HG02943 (cell line): ENCODE measurements around the gene SLC17A4.

ENCODE experiments used
- ATAC-seq: cut with Tn5 transposase; IDR thresholded peaks from one replicate; pipeline ENCODE4 v1.9.1; 2021; ENCODE audit warnings: mild to moderate bottlenecking, low read depth, moderate library complexity; ENCODE audit not compliant: unreplicated experiment

Gene SLC17A4

DNA sequence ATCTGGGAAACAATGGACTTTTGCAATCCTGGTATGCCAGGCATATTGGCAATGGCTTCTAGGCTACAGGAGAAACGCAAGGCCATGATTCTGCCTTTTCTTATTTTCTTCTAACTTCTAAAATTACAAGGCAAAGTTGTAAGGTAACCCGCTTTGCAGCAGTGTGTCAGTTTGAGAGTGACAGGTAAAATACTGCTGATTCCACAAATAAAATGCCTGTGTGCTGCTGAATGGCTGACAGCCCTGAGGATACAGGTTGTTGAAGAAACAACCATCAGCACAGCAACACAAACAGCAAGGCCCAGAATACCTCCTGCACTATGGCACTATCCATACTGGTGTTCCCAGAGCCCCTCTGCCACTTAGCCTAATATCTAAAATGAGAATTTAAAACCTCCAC, 40.2 kb downstream of the SLC17A4 start:
- ATAC-seq, result no peak

DNA sequence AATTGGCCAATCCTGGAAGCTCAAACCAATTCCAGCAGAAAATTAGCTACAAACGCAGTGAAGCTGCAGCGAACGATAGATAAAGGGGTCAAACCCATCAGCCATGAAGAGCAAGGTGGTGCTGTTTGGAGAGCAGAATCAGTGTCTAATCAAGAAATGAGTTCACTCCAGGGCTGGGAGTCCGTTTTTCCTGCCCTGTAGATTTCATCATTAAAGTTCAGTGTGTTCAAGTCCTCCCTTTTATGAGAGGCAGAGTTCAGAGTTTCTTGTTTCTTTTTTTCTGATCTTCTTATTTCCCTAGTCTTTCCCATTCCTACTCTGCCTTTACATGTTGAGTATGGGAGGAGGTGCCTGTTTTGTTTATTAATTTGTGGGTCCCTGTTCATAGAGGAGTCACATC, 46.9 kb downstream of the SLC17A4 start:
- no peak for ATAC-seq

DNA sequence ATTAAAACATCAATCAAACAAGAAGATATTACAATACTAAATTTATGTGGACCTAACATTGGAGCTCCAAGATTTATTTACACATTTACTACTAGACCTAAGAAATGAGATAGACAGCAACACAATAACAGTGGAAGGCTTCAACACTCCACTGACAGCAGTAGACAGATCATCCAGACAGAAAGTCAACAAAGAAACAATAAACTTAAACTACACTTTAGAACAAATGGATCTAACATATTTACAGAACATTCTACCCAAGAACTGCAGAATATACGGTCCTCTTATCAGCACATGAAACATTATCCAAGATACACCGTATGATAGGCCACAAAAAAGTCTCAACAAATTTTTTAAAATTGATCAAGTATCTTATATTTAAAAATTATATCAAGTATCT, 50.3 kb downstream of the SLC17A4 start:
- no peak for ATAC-seq

DNA sequence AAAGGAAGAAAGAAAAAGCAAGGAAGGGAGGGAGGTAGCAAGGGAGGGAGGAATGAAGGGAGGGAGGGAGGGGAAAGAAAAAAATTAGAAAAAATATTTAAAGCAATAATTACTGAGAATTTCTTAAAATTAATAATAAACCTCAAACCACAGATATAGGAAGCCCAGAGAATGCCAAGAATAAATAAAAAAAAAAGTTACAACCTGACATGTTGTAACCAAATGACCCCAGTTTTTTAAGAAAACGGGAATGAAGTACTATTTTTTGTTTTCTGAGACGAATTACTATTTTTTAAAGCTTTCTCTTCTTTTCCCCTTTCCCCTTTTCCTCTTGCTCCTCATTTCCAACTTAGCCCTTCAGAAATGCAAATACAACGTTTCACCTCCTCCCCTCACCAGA, 60.7 kb downstream of the SLC17A4 start:
- ATAC-seq, result no peak

DNA sequence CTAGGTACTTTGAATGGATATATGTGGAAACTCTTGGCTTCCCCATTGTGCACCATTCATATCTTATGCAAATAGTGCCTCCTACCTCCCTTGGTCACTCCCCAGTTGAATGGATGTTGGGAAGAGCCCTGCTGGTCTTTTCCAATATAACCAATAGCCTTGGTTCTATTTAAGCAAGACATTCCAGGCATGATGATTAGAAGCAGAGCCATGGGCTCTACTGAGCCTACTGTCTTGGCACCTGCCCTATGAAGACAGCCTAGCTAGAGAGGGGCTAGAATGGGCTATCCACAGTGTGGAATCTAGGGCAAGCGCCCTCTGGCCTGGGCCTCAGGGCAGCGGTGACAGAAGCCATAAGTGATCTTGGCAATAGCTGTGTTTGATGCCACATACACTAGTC, 61.7 kb downstream of the SLC17A4 start:
- no peak for ATAC-seq

DNA sequence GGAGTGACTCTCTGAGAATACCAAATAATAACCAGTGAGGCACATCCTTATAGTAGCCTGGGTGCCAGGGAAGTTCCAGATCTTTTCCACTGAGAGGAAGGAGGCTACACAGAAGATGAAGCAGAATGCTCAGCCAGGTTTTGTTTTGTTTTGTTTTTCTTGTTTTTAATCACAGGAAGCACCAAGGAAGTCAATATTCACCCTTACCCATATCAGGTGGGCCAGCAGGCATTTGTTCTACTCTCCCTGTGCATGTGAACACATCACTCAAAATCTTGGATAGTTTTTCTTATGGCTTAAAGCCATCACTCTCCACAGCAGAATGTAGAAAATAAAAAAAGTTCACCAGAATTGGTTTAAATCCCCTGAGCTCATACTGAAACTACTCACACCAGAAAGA, 66.8 kb downstream of the SLC17A4 start:
- ATAC-seq, result no peak

DNA sequence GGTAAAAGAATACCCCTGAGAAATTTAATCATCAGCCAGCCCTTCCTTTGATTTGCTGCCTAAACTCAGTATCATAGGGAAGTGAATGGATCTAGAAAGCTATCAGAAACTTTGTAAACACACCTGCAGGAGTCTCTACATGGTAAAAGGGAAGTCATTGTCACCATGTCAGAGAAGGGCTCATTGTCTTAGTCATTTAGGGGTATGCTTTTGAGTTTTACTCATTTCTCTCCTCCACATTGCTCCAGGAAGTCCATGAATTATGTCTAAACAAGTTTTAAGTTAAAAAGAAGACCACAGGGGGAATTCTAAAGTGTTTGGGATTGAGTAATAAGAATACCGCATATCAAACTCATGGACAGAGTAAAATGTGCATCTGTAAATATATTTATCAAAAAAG, 74.8 kb downstream of the SLC17A4 start:
- ATAC-seq, result no peak

DNA sequence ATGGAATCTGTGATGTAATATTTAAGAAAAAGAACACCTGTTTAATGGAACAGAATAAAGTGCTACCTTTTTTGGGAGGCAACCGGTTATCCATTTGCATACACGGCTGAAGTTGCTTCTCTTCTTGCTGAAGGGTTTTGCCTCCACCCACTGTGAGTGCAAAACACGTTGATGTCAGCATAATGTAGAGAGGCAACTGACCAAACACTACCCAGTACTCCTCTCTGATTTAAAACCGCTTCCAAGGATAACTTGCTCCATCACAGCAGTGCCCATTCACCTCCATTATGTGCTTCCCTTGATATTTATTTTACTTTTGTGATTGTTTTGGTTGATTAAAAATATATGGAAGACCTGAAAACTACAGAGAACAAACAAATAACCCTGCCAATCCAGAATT, 75.9 kb downstream of the SLC17A4 start:
- ATAC-seq, result no peak
